Measurements from ENCODE around the gene UBASH3A. TPM values are rescaled to one million over a fixed set of nuclear protein-coding genes. Genes with fewer than 3 reads are reported as not detected.

Gene UBASH3A
- total RNA-seq, 1 donor from 2014 or later = not detected

DNA sequence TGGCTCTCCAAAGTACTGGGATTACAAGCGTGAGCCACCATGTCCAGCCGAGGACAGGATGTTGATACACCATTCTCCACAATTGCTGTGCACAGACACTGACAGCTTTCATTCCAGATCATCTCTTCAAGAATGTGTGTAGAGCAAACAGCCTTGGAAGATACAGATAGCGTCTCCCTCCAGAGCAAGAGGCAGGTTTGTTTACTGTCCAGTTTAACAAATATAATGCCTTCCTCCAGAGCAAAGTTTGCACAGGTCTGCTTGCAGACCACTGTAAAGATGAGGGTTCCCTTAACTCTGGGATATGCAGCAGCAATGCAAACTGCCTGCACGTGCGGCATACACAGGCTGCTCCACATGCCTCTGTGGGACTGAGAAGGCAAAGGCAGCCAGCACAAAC is 12.4 kb upstream of the UBASH3A start:
- peaks cover 10% of the 10 kb centered on the region for H3K36me3 Mint-ChIP-seq (ENCODE audit: unreplicated experiment)
- TF ChIP-seq, protein P1, sequence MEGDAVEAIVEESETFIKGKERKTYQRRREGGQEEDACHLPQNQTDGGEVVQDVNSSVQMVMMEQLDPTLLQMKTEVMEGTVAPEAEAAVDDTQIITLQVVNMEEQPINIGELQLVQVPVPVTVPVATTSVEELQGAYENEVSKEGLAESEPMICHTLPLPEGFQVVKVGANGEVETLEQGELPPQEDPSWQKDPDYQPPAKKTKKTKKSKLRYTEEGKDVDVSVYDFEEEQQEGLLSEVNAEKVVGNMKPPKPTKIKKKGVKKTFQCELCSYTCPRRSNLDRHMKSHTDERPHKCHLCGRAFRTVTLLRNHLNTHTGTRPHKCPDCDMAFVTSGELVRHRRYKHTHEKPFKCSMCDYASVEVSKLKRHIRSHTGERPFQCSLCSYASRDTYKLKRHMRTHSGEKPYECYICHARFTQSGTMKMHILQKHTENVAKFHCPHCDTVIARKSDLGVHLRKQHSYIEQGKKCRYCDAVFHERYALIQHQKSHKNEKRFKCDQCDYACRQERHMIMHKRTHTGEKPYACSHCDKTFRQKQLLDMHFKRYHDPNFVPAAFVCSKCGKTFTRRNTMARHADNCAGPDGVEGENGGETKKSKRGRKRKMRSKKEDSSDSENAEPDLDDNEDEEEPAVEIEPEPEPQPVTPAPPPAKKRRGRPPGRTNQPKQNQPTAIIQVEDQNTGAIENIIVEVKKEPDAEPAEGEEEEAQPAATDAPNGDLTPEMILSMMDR (IDR thresholded peaks at IDR 0.05; ENCODE audit: partially characterized antibody, unreplicated experiment) = no peak
- H3K4me3 Mint-ChIP-seq (ENCODE audit: unreplicated experiment) = no peak overlapping the region
- H3K9me3 Mint-ChIP-seq (ENCODE audit: unreplicated experiment) = peaks cover 4% of the 10 kb centered on the region
- no peak for DNase-seq
- no peaks in the 10 kb centered on the region for H3K27me3 Mint-ChIP-seq (ENCODE audit: unreplicated experiment)
- H3K27ac Mint-ChIP-seq (ENCODE audit: unreplicated experiment) = no peak overlapping the region
- H3K4me1 Mint-ChIP-seq (ENCODE audit: low read depth, unreplicated experiment) = peaks cover 29% of the 10 kb centered on the region

DNA sequence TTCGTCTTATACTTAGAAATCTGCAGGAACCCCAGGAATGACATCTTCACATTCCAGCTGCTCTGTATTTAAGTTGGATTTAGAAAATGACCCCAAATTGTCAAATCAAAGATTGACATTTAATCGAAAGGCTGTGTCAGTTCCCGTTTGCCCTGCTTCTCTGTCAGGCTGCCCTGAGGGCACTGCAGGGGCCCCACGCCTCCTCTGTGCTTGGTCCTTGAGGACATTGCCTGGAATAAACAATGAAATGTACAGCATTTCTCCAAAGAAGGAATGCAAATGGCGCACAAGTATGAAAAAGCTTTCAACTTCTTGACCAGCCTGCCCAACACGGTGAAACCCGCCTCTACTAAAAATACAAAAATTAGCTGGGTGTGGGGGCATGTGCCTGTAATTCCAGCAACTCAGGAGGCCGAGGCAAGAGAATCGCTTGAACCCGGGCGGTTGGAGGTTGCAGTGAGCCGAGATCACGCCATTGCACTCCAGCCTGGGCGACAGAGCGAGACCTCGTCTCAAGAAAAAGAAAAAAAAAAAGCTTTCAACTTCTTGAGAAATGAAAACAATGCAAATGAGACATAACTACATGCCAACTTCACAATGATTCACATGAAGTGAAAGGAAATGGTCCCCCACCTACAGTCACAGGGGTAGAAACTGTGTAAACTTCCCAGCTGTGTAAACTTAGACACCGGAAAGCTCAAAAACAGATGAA is 10.8 kb upstream of the UBASH3A start:
- H3K9me3 Mint-ChIP-seq (ENCODE audit: unreplicated experiment) = peaks cover 9% of the 10 kb centered on the region
- DNase-seq = no peak
- no peak overlapping the region for H3K27ac Mint-ChIP-seq (ENCODE audit: unreplicated experiment)
- TF ChIP-seq, protein P1 (IDR thresholded peaks at IDR 0.05; ENCODE audit: partially characterized antibody, unreplicated experiment) = no peak
- H3K36me3 Mint-ChIP-seq (ENCODE audit: unreplicated experiment) = no peaks in the 10 kb centered on the region
- H3K27me3 Mint-ChIP-seq (ENCODE audit: unreplicated experiment) = peaks cover 7% of the 10 kb centered on the region
- no peak overlapping the region for H3K4me3 Mint-ChIP-seq (ENCODE audit: unreplicated experiment)
- H3K4me1 Mint-ChIP-seq (ENCODE audit: low read depth, unreplicated experiment) = peaks cover 37% of the 10 kb centered on the region

GRCh38 chr21:42393443-42393950 is 10.2 kb upstream of the UBASH3A start:
- Mint-ChIP-seq H3K27me3 (ENCODE audit: unreplicated experiment) (peaks cover 11% of the 10 kb centered on the region), H3K36me3 (ENCODE audit: unreplicated experiment) (no peaks in the 10 kb centered on the region), H3K4me1 (ENCODE audit: low read depth, unreplicated experiment) (peaks cover 43% of the 10 kb centered on the region), H3K9me3 (ENCODE audit: unreplicated experiment) (peaks cover 15% of the 10 kb centered on the region), H3K4me3 (ENCODE audit: unreplicated experiment) (no peak overlapping the region), H3K27ac (ENCODE audit: unreplicated experiment) (no peak overlapping the region)
- DNase-seq = no peak
- TF ChIP-seq, protein P1 (IDR thresholded peaks at IDR 0.05; ENCODE audit: partially characterized antibody, unreplicated experiment) = no peak

DNA sequence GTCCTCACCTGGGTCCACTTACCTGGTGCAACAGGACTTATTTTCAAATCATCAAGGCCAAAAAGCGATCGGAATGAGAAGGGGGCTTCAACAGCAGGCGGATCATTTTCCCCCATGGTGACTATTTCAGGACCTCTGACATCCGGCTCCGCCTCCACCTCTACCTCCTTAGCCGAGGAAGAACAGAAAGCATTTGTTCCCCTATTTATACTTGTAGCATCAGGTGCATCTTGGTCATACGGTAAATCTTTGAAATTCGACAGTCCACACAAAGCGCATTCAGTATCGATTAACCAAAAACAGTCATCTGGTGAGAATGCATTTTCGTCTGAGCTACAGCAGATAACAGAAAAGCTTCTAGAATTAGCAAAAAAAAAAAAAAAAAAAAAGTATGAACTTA is 8.4 kb upstream of the UBASH3A start:
- H3K27me3 Mint-ChIP-seq (ENCODE audit: unreplicated experiment) = peaks cover 11% of the 10 kb centered on the region
- TF ChIP-seq, protein P1 (IDR thresholded peaks at IDR 0.05; ENCODE audit: partially characterized antibody, unreplicated experiment) = no peak
- no peak overlapping the region for H3K4me3 Mint-ChIP-seq (ENCODE audit: unreplicated experiment)
- H3K36me3 Mint-ChIP-seq (ENCODE audit: unreplicated experiment) = no peaks in the 10 kb centered on the region
- peaks cover 15% of the 10 kb centered on the region for H3K9me3 Mint-ChIP-seq (ENCODE audit: unreplicated experiment)
- DNase-seq = no peak
- peak overlapping the region; percentile 22 for H3K27ac Mint-ChIP-seq (ENCODE audit: unreplicated experiment)
- H3K4me1 Mint-ChIP-seq (ENCODE audit: low read depth, unreplicated experiment) = peaks cover 52% of the 10 kb centered on the region

- no peak for DNase-seq
- TF ChIP-seq, protein P1 (IDR thresholded peaks at IDR 0.05; ENCODE audit: partially characterized antibody, unreplicated experiment) = no peak
- H3K4me3 Mint-ChIP-seq (ENCODE audit: unreplicated experiment) = peak within 1 kb of the TSS; percentile 79
- peaks cover 53% of the 10 kb centered on the region for H3K4me1 Mint-ChIP-seq (ENCODE audit: low read depth, unreplicated experiment)
- peaks cover 14% of the 10 kb centered on the region for H3K9me3 Mint-ChIP-seq (ENCODE audit: unreplicated experiment)
- peak within 1 kb of the TSS; percentile 96 for H3K27ac Mint-ChIP-seq (ENCODE audit: unreplicated experiment)
- no peaks in the 10 kb centered on the region for H3K36me3 Mint-ChIP-seq (ENCODE audit: unreplicated experiment)
- peaks cover 11% of the 10 kb centered on the region for H3K27me3 Mint-ChIP-seq (ENCODE audit: unreplicated experiment)
Measured at GRCh38 chr21:42395905-42396651, 7.6 kb upstream of the UBASH3A start, which contains the start of gene TMPRSS3. Gene TMPRSS3 (minus strand): TSS chr21:42396052. CDS start chr21:42395417, 635 bp downstream.
